ENCODE measurements around the gene LUZP2.

Gene LUZP2

GRCh38 chr11:24511511-24511910 lies 14.7 kb downstream of the LUZP2 start:
- Histone ChIP-seq H3K36me3 (ENCODE audit: control insufficient read depth, low read length) (no peaks in the 10 kb centered on the region), H3K27me3 (ENCODE audit: control insufficient read depth, low read length) (no peaks in the 10 kb centered on the region), H3K4me2 (ENCODE audit: low read length) (no peak overlapping the region), H3K9me2 (replicated peaks; ENCODE audit: control insufficient read depth, low read length) (no peaks in the 10 kb centered on the region), H3K9me3 (ENCODE audit: control insufficient read depth, insufficient read depth, low read length) (no peaks in the 10 kb centered on the region), H3K4me3 (ENCODE audit: low read length) (no peak overlapping the region), H3F3A (ENCODE audit: control insufficient read depth, insufficient read depth) (no peaks in the 10 kb centered on the region), H3K4me1 (ENCODE audit: control insufficient read depth, low read length) (no peaks in the 10 kb centered on the region), H3K27ac (ENCODE audit: low read depth, low read length) (no peak overlapping the region), H4K20me1 (ENCODE audit: control insufficient read depth, insufficient read depth, low read depth, low read length) (no peaks in the 10 kb centered on the region), H3K79me2 (ENCODE audit: control insufficient read depth, low read length) (no peaks in the 10 kb centered on the region)
- no peak for TF ChIP-seq EZH2phosphoT487 (IDR thresholded peaks at IDR 0.05; ENCODE audit: borderline replicate concordance, low read length)
- TF ChIP-seq, protein P1, sequence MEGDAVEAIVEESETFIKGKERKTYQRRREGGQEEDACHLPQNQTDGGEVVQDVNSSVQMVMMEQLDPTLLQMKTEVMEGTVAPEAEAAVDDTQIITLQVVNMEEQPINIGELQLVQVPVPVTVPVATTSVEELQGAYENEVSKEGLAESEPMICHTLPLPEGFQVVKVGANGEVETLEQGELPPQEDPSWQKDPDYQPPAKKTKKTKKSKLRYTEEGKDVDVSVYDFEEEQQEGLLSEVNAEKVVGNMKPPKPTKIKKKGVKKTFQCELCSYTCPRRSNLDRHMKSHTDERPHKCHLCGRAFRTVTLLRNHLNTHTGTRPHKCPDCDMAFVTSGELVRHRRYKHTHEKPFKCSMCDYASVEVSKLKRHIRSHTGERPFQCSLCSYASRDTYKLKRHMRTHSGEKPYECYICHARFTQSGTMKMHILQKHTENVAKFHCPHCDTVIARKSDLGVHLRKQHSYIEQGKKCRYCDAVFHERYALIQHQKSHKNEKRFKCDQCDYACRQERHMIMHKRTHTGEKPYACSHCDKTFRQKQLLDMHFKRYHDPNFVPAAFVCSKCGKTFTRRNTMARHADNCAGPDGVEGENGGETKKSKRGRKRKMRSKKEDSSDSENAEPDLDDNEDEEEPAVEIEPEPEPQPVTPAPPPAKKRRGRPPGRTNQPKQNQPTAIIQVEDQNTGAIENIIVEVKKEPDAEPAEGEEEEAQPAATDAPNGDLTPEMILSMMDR (IDR thresholded peaks at IDR 0.05; ENCODE audit: low read depth, low read length, poor library complexity, severe bottlenecking) = no peak

GRCh38 chr11:24513479-24514218 lies 16.8 kb downstream of the LUZP2 start:
- H3K4me1 ChIP-seq (ENCODE audit: control insufficient read depth, low read length) = no peaks in the 10 kb centered on the region
- no peaks in the 10 kb centered on the region for H4K20me1 ChIP-seq (ENCODE audit: control insufficient read depth, insufficient read depth, low read depth, low read length)
- H3K9me2 ChIP-seq (replicated peaks; ENCODE audit: control insufficient read depth, low read length) = no peaks in the 10 kb centered on the region
- no peaks in the 10 kb centered on the region for H3K36me3 ChIP-seq (ENCODE audit: control insufficient read depth, low read length)
- H3K4me3 ChIP-seq (ENCODE audit: low read length) = no peak overlapping the region
- no peaks in the 10 kb centered on the region for H3F3A ChIP-seq (ENCODE audit: control insufficient read depth, insufficient read depth)
- no peak overlapping the region for H3K27ac ChIP-seq (ENCODE audit: low read depth, low read length)
- no peaks in the 10 kb centered on the region for H3K79me2 ChIP-seq (ENCODE audit: control insufficient read depth, low read length)
- TF ChIP-seq EZH2phosphoT487 (IDR thresholded peaks at IDR 0.05; ENCODE audit: borderline replicate concordance, low read length) = no peak
- TF ChIP-seq, protein P1 (IDR thresholded peaks at IDR 0.05; ENCODE audit: low read depth, low read length, poor library complexity, severe bottlenecking) = no peak
- no peaks in the 10 kb centered on the region for H3K9me3 ChIP-seq (ENCODE audit: control insufficient read depth, insufficient read depth, low read length)
- H3K27me3 ChIP-seq (ENCODE audit: control insufficient read depth, low read length) = no peaks in the 10 kb centered on the region
- no peak overlapping the region for H3K4me2 ChIP-seq (ENCODE audit: low read length)

DNA sequence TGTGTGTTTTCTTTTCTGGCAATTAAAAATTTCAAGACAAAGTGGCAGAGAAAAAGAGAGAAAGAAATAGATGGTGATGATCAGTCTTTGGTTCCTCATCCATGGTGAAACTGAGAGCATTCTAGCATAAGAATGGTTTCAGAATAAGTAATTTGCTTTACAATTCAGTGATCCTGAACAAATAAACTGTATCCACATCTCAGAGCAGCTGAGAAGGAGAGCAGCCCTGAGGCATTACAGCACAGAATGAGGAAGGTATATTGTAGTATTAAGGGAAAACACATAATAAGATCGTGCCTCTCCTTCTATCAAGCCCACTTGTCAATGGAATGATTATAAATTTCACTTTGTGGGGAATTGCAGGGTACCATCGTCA lies 17.4 kb downstream of the LUZP2 start:
- Histone ChIP-seq H3K27me3 (ENCODE audit: control insufficient read depth, low read length) (no peaks in the 10 kb centered on the region), H3K9me2 (replicated peaks; ENCODE audit: control insufficient read depth, low read length) (no peaks in the 10 kb centered on the region), H3K36me3 (ENCODE audit: control insufficient read depth, low read length) (no peaks in the 10 kb centered on the region), H3K9me3 (ENCODE audit: control insufficient read depth, insufficient read depth, low read length) (no peaks in the 10 kb centered on the region), H3K27ac (ENCODE audit: low read depth, low read length) (no peak overlapping the region), H3K4me2 (ENCODE audit: low read length) (no peak overlapping the region), H3K79me2 (ENCODE audit: control insufficient read depth, low read length) (no peaks in the 10 kb centered on the region), H3K4me3 (ENCODE audit: low read length) (no peak overlapping the region), H4K20me1 (ENCODE audit: control insufficient read depth, insufficient read depth, low read depth, low read length) (no peaks in the 10 kb centered on the region), H3K4me1 (ENCODE audit: control insufficient read depth, low read length) (no peaks in the 10 kb centered on the region), H3F3A (ENCODE audit: control insufficient read depth, insufficient read depth) (no peaks in the 10 kb centered on the region)
- TF ChIP-seq EZH2phosphoT487 (IDR thresholded peaks at IDR 0.05; ENCODE audit: borderline replicate concordance, low read length) = no peak
- TF ChIP-seq, protein P1 (IDR thresholded peaks at IDR 0.05; ENCODE audit: low read depth, low read length, poor library complexity, severe bottlenecking) = no peak

Measured in DOHH2 (cell line).